GM15510 (cell line): ENCODE results near the gene RRP9.
A peak's percentile ranks its signal among the peaks of the same experiment; 100 is the strongest.

Experiments
- POLR2A ChIP-seq: IDR thresholded peaks from 3 replicates; pipeline ENCODE4 v1.6.1; 2011; ENCODE audit warnings: borderline replicate concordance; ENCODE audit not compliant: insufficient read length; ENCODE audit errors: extremely low read depth

Gene RRP9, protein sequence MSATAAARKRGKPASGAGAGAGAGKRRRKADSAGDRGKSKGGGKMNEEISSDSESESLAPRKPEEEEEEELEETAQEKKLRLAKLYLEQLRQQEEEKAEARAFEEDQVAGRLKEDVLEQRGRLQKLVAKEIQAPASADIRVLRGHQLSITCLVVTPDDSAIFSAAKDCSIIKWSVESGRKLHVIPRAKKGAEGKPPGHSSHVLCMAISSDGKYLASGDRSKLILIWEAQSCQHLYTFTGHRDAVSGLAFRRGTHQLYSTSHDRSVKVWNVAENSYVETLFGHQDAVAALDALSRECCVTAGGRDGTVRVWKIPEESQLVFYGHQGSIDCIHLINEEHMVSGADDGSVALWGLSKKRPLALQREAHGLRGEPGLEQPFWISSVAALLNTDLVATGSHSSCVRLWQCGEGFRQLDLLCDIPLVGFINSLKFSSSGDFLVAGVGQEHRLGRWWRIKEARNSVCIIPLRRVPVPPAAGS

GRCh38 chr3:51941798-51942602, at the start of gene RRP9, which contains the start of gene PARP3:
Gene RRP9 (minus strand): TSS chr3:51941904. CDS start chr3:51941867, 37 bp downstream.
Gene PARP3 (plus strand): TSS chr3:51942363. CDS start chr3:51943356, 993 bp downstream.
- TF ChIP-seq POLR2A, result peak; percentile 77

DNA sequence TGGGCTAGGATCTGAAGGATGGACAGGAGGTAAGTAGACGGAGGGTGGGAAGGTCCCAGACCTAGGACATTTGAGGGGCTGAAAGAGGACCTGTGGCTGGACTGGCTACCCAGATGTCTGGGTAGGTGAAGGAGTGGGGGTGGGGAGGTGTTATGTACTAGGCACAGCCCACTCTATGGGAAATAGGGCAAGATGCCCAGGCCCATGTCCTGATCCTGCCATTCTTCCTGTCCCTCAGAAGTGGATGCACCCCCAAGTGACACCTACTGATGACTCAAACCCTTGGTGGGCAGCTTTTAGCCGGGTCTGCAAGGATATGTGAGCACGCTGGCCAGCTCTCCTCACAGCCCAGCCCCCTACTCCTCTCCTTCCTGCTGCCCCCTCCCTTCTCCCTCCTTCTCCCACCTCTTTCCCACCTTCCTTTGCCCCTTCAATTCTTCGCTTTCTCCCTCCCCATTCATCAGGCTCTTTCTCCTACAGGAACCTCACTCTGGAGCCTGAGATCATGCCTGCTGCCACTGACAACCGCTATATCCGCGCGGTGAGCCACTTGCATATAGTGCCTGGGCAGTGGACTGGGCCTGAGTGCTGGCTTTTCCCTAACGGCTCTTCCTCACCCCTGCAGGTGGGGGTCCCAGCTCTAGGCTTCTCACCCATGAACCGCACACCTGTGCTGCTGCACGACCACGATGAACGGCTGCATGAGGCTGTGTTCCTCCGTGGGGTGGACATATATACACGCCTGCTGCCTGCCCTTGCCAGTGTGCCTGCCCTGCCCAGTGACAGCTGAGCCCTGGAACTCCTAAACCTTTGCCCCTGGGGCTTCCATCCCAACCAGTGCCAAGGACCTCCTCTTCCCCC, 46.8 kb upstream of the RRP9 start:
- no peak for TF ChIP-seq POLR2A

DNA sequence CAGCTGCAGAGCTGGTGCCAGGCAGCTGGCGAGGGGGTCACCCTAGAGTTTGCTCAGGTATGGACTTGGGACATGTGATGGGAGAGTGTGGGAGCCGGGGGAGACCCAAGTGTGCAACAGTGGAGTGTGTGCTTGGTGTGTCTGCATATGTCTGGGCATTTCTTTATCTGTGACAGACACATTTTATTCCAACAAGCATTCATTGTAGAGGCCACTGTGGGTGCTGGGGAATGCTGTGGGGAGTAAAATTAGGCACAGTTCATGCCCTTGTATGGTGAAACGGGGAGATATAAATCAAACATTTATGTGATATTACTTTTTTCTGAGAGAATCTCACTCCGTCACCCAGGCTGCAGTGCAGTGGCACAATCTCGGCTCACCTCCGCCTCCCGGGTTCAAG, 45.9 kb upstream of the RRP9 start:
- TF ChIP-seq POLR2A, result no peak

- TF ChIP-seq POLR2A, result no peak
These were observed 44.6 kb upstream of the RRP9 start for GRCh38 chr3:51986010-51986947.

DNA sequence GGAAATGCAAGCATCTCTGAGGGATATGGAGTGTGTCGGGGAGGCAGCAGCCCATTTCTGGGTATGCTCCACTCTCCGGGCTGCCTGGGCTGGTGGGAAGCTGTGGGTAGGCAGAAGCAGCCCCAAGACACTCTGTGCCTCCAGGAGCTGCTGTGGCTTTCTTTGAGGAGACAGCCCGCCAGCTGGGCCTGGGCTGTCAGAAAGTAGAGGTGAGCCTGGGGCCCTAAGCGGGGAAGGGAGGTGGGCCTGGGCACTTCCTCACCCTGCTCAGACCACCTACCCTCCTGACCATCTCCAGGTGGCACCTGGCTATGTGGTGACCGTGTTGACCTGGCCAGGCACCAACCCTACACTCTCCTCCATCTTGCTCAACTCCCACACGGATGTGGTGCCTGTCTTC, 43.4 kb upstream of the RRP9 start:
- no peak for TF ChIP-seq POLR2A

DNA sequence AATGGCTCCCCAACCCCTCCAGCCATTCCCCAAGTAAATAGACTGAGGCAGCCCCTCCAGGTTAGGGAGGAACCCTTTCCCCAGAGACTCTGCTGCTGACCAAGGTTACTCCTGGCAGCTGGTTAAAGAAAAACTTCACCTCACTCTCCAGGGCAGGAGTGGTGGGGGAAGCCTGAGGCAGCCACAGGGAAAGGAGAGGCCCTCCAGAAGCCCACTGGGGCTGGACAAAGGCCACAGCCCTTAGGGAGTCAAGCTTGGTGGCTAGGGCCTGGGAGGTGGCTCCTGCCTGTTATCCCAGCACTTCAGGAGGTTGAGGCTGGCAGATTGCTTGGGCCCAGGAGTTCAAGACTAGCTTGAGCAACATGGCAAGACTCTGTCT, 42.6 kb upstream of the RRP9 start:
- no peak for TF ChIP-seq POLR2A

GRCh38 chr3:51983578-51984268, 42.0 kb upstream of the RRP9 start:
- no peak for TF ChIP-seq POLR2A

DNA sequence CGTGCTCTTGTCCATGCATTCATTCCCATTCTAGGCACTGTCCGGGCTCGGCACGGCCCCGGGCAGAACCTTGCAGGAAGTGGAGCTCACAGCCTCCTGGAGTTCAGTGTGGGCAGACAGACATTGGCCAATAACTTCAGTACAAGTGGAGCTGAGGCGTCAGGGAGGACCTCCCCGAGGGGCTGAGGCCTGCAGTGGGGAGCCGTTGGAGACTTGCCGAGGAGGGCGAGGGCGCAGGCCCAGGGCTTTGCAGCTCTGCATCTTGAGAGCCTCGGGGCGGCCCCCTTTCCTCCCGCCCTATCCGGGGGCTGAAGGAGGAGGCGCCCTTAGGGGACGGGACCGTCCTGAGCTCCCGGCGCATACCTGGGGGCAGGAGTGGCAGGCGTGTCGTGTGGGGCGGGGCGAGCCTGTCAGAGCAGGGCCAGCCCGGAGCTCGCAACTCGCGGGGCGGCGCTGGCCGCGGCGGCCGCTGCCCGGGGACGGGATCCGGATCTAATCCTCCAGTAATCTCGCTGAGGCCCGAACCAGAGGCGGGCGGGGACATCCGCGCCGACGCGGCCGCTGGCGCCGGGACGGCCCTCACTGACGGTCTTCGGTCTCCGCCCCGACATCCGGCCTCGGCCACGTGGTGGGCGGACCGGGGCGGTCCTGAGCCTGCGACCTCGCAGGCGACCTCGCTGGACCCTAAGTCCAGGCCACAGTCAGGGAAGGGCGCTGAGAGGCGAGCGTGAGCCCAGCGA, 41.3 kb upstream of the RRP9 start, which contains the start of gene ACY1:
TSS of gene ACY1 (plus strand) at position 698 of the 740 bp plus-strand sequence. CDS start 530 bp downstream, outside the sequence.
- peak; percentile 80 for TF ChIP-seq POLR2A

- no peak for TF ChIP-seq POLR2A
These were observed 40.7 kb upstream of the RRP9 start for GRCh38 chr3:51982352-51982837.

DNA sequence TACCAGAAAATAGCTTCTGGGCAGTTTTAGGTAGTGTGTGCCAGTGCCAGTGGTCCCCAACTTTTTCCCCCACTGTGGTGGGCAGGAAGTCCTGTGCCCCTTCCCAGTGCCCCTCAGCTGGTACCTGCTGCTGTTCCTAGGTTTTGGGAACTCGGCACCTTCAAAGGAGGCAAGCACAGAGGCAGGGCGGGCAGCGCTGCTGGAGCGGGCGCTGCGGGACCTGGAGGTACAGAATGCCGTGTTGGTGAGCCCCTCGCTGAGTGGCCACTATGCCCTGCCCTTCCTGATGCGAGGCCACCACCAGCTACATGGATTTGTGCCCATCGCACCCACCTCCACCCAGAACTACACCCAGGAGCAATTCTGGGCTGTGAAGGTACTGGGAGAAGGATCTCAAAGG, 38.5 kb upstream of the RRP9 start:
- TF ChIP-seq POLR2A, result no peak

DNA sequence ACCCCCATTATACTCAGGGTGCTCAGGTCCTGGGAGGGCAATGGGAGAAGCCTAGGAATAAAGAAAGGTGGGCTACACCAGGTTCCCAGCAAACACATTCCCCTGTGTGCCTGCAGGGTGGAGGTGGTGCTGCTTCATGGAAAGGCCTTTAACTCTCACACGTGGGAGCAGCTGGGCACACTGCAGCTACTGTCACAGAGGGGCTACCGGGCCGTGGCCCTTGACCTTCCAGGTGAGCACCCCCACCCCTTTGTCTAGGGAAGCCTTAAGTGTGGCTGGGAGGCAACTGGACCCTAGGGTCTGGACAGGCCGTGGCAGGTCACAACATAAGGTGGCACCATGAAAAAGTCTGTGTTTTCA, 36.4 kb upstream of the RRP9 start:
- TF ChIP-seq POLR2A, result no peak
